Esophagus squamous epithelium (tissue), 4 donors: ENCODE measurements around the gene MAN1C1.

Experiments used
- POLR2A ChIP-seq, 4 donors: fragments of 450-650 bp; IDR thresholded peaks; one replicate each; pipeline ENCODE4 v1.6.1; 2017; ENCODE audit warnings: antibody characterized with exemption in 4 of 4, mild to moderate bottlenecking in 4 of 4, moderate library complexity in 3 of 4
- TF ChIP-seq, protein P1 (sequence below), 6 experiments: fragments of 450-650 bp in 4 of 6; fragments of 200-600 bp in 2 of 6; sonication (generic) in 2 of 6; IDR thresholded peaks; one replicate each; pipeline ENCODE4 v1.5.1; 2016 to 2019; ENCODE audit warnings: antibody characterized with exemption in 6 of 6, mild to moderate bottlenecking in 4 of 6, moderate library complexity in 4 of 6

DNA sequence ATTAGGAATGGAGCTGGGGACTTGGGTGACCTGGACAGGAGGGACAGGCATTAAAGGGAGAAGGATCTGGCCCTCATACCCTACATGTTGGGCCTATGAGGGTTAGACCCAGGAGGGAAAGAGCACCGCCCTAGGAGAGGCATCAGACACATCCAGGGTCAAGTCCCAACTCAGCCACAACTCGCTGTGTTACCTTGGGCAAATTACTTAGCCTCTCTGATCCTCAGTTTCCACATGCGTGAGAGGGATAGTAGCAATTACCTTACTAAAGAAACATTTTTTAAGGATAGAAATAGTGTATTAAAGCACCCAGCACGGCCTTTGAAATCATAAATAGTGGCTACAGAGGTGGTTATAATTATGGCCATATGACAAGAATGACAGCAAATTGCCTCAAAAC is 163.3 kb downstream of the MAN1C1 start:
- no peak for TF ChIP-seq POLR2A (IDR thresholded peaks at IDR 0.05)
- TF ChIP-seq, protein P1, sequence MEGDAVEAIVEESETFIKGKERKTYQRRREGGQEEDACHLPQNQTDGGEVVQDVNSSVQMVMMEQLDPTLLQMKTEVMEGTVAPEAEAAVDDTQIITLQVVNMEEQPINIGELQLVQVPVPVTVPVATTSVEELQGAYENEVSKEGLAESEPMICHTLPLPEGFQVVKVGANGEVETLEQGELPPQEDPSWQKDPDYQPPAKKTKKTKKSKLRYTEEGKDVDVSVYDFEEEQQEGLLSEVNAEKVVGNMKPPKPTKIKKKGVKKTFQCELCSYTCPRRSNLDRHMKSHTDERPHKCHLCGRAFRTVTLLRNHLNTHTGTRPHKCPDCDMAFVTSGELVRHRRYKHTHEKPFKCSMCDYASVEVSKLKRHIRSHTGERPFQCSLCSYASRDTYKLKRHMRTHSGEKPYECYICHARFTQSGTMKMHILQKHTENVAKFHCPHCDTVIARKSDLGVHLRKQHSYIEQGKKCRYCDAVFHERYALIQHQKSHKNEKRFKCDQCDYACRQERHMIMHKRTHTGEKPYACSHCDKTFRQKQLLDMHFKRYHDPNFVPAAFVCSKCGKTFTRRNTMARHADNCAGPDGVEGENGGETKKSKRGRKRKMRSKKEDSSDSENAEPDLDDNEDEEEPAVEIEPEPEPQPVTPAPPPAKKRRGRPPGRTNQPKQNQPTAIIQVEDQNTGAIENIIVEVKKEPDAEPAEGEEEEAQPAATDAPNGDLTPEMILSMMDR (IDR thresholded peaks at IDR 0.05), result no peak
